Measurements from ENCODE around the gene OXSR1. TPM values are rescaled to one million over a fixed set of nuclear protein-coding genes. Genes with fewer than 3 reads are reported as not detected.
"Not testable (repeated sequence)": the region's sequence is repeated elsewhere in the genome, so short reads cannot be mapped to it uniquely, and the experiment has no call there.

Gene OXSR1
- polyA plus RNA-seq, 2 of the 4 experiments (the other 2 are of a cell fraction): 30.2 to 44.0 TPM

GRCh38 chr3:38158472-38158871 is 6.9 kb upstream of the OXSR1 start:
- FAIRE-seq (no peak), ATAC-seq (no peak), DNase-seq (ENCODE audit: low read depth in 1 of 2, low spot score in 1 of 2) (no peak)
- Histone ChIP-seq H3K9me3 (no peaks in the 10 kb centered on the region), H3K4me3 (no peak overlapping the region), H3K27ac (no peak overlapping the region), H3K4me2 (no peak overlapping the region), H3K4me1 (0 out of 3 replicates have a peak, but pooled peaks cover 3% of the 10 kb centered on the region)
- CTCF ChIA-PET: interaction anchor here (1.3 to 1.5 kb wide), 2 partner anchors 17 to 66 kb away, joined by 3 read pairs; no protein-coding TSS in a partner anchor
- WGBS (ENCODE audit: missing lambda C conversion rate): 69% methylated on average over 5 of the region's 5 CpGs
- POLR2A ChIA-PET: interaction anchor here (2.1 kb wide), 1 partner anchor 21 kb away, joined by 9 read pairs; the partner anchor contains the start of genes ACAA1 and MYD88
- TF ChIP-seq SREBF2 (IDR thresholded peaks at IDR 0.05) (no peak), FOSL2 (IDR thresholded peaks at IDR 0.05) (no peak), FOSL2 (CRISPR knock-in tag; IDR thresholded peaks at IDR 0.05) (no peak), BCL3 (IDR thresholded peaks at IDR 0.05) (no peak), CEBPB (IDR thresholded peaks at IDR 0.05) (no peak), HOXB5 (CRISPR knock-in tag; IDR thresholded peaks at IDR 0.05) (no peak), ZFP36 (IDR thresholded peaks at IDR 0.05; ENCODE audit: borderline replicate concordance, partially characterized antibody) (no peak), CBX8 (IDR thresholded peaks at IDR 0.05) (no peak), HEYL (CRISPR knock-in tag; IDR thresholded peaks at IDR 0.05) (no peak), MYC (IDR thresholded peaks at IDR 0.05; ENCODE audit: borderline replicate concordance, low read length) (no peak), ATOH8 (CRISPR knock-in tag; IDR thresholded peaks at IDR 0.05; ENCODE audit: low read depth) (no peak), GATA3 (IDR thresholded peaks at IDR 0.05; ENCODE audit: borderline replicate concordance) (no peak), BHLHE40 (IDR thresholded peaks at IDR 0.05; ENCODE audit: low read depth, low read length) (no peak), HOXB13 (CRISPR knock-in tag; IDR thresholded peaks at IDR 0.05; ENCODE audit: low read depth) (no peak), HOXA7 (CRISPR knock-in tag; IDR thresholded peaks at IDR 0.05) (no peak), RNF2 (IDR thresholded peaks at IDR 0.05; ENCODE audit: borderline replicate concordance, low read depth) (no peak), ZSCAN20 (CRISPR knock-in tag; IDR thresholded peaks at IDR 0.05) (no peak), MAFK (IDR thresholded peaks at IDR 0.05; ENCODE audit: partially characterized antibody) (no peak), KDM1A (IDR thresholded peaks at IDR 0.05; ENCODE audit: low read depth) (no peak)

- DNase-seq (ENCODE audit: low read depth in 1 of 2, low spot score in 1 of 2); H3K27ac ChIP-seq; H3K4me1 ChIP-seq; H3K9me3 ChIP-seq; CTCF ChIA-PET; FAIRE-seq; H3K4me2 ChIP-seq; H3K4me3 ChIP-seq; ATAC-seq; POLR2A ChIA-PET: not testable (repeated sequence)
- WGBS (ENCODE audit: missing lambda C conversion rate): 74% methylated on average over 11 of the region's 11 CpGs
Measured at GRCh38 chr3:38160704-38161103, 4.6 kb upstream of the OXSR1 start.

GRCh38 chr3:38163117-38163840 is 2.1 kb upstream of the OXSR1 start:
- H3K4me2 ChIP-seq: no peak overlapping the region
- POLR2A ChIA-PET: interaction anchor here (1.9 to 4.2 kb wide), 2 partner anchors 15 to 25 kb away, joined by 9 to 75 read pairs; partner anchors contain the start of genes ACAA1 and MYD88
- H3K9me3 ChIP-seq: no peaks in the 10 kb centered on the region
- ATAC-seq (no peak), DNase-seq (ENCODE audit: low read depth in 1 of 2, low spot score in 1 of 2) (peak; percentile 40 to 53), FAIRE-seq (no peak)
- WGBS (ENCODE audit: missing lambda C conversion rate): 86% methylated on average over 12 of the region's 12 CpGs
- no peak overlapping the region for H3K4me3 ChIP-seq
- H3K27ac ChIP-seq: no peak overlapping the region
- CTCF ChIA-PET: interaction anchor here (0.5 to 3.5 kb wide), 13 partner anchors 11 to 1006 kb away, joined by 3 to 19 read pairs (median 3); partner anchors contain the start of genes ACAA1 and MYD88
- H3K4me1 ChIP-seq: peaks cover 21% of the 10 kb centered on the region
- TF ChIP-seq ELK1 (IDR thresholded peaks at IDR 0.05; ENCODE audit: low read depth, low read length) (no peak), REST (IDR thresholded peaks at IDR 0.05) (no peak), ZNF302 (CRISPR knock-in tag; IDR thresholded peaks at IDR 0.05) (no peak), HOXB5 (CRISPR knock-in tag; IDR thresholded peaks at IDR 0.05) (no peak), ESRRA (IDR thresholded peaks at IDR 0.05; ENCODE audit: borderline replicate concordance, low read length) (no peak), CTCF (IDR thresholded peaks at IDR 0.05) (no peak), TFCP2L1 (CRISPR knock-in tag; IDR thresholded peaks at IDR 0.05) (no peak)
